Left lung (tissue), 10 donors: Measurements from ENCODE around the gene TRAPPC10. TPM values are rescaled to one million over a fixed set of nuclear protein-coding genes. Genes with fewer than 3 reads are reported as not detected.

Source experiments
- ATAC-seq: fragments of 200-7000 bp; cut with Tn5 transposase; one replicate; pipeline ENCODE4 v1.9.1; 2020; ENCODE audit warnings: moderate library complexity
- DNase-seq, 4 donors: peaks; one replicate each; pipeline ENCODE4 v3.0.0-alpha.2; 2013 to 2020
- H3K27ac ChIP-seq, 2 donors: fragments of 200-600 bp; sonication (generic) in 1 of 2; one replicate each; pipeline versions ENCODE4 v1.5.0 to v1.8.0; 2020 to 2021
- H3K27me3 ChIP-seq, 2 donors: fragments of 200-600 bp; sonication (generic) in 1 of 2; one replicate each; pipeline versions ENCODE4 v1.5.0 to v1.8.0; 2020 to 2021
- H3K36me3 ChIP-seq, 2 donors: fragments of 200-600 bp; sonication (generic) in 1 of 2; one replicate each; pipeline versions ENCODE4 v1.5.0 to v1.8.0; 2020 to 2021
- H3K4me1 ChIP-seq, 2 donors: fragments of 200-600 bp; one replicate each; pipeline ENCODE4 v1.8.0; 2021
- H3K4me3 ChIP-seq, 2 donors: fragments of 200-600 bp; sonication (generic) in 1 of 2; one replicate each; pipeline versions ENCODE4 v1.5.0 to v1.8.0; 2020 to 2021; ENCODE audit warnings: mild to moderate bottlenecking in 1 of 2
- H3K9me3 ChIP-seq, 2 donors: fragments of 200-600 bp; sonication (generic) in 1 of 2; one replicate each; pipeline versions ENCODE4 v1.5.0 to v1.8.0; 2020 to 2021
- intact Hi-C, 2 donors: fragments of 100-400 bp; cut with DNase I; formaldehyde crosslinking; loops; one replicate each; pipeline versions ENCODE4 v1.11.2 to v1.14.2; 2022
- polyA plus RNA-seq, 6 donors: library from polyadenylated mRNA; unstranded; fragments of 120-200 nt; gene quantifications; one replicate each; pipeline ENCODE4 v1.2.1, GENCODE V29; 2013; ENCODE audit not compliant: insufficient read length in 6 of 6
- total RNA-seq, 2 donors: library from RNA; stranded (reverse); fragmentation: NEBNext Ultra II Directional; extraction: Animal tissue kit (Norgen Biotek cat#: 25700); gene quantifications; one replicate each; pipeline ENCODE4 v1.2.1, GENCODE V29; 2021
- TF ChIP-seq, protein P1 (sequence below), 2 donors: fragments of 200-600 bp; sonication (generic) in 1 of 2; IDR thresholded peaks; one replicate each; pipeline versions ENCODE4 v1.5.0 to v1.8.0; 2021; ENCODE audit warnings: antibody characterized with exemption in 2 of 2
- donor health status: DM: no; HTN: yes; CAD: no.
- donor health status: DM: no; HTN: no; CAD: no.

The TRAPPC10 gene
- total and polyA plus RNA-seq, 8 donors, result 26.6 to 43.5 (median 29.1) TPM

GRCh38 chr21:44079446-44079845 lies 67.3 kb downstream of the TRAPPC10 start:
- ATAC-seq (peak; percentile 27), DNase-seq (no peak)
- Histone ChIP-seq H3K4me1 (peaks cover 0 to 17% of the 10 kb centered on the region in 2 donors), H3K9me3 (no peaks in the 10 kb centered on the region), H3K4me3 (no peak overlapping the region), H3K27me3 (no peaks in the 10 kb centered on the region), H3K36me3 (peaks cover 0 to 100% of the 10 kb centered on the region in 2 donors), H3K27ac (no peak overlapping the region)
- TF ChIP-seq, protein P1, sequence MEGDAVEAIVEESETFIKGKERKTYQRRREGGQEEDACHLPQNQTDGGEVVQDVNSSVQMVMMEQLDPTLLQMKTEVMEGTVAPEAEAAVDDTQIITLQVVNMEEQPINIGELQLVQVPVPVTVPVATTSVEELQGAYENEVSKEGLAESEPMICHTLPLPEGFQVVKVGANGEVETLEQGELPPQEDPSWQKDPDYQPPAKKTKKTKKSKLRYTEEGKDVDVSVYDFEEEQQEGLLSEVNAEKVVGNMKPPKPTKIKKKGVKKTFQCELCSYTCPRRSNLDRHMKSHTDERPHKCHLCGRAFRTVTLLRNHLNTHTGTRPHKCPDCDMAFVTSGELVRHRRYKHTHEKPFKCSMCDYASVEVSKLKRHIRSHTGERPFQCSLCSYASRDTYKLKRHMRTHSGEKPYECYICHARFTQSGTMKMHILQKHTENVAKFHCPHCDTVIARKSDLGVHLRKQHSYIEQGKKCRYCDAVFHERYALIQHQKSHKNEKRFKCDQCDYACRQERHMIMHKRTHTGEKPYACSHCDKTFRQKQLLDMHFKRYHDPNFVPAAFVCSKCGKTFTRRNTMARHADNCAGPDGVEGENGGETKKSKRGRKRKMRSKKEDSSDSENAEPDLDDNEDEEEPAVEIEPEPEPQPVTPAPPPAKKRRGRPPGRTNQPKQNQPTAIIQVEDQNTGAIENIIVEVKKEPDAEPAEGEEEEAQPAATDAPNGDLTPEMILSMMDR (IDR thresholded peaks at IDR 0.05), result no peak
- intact Hi-C loops, result no loop called here

- TF ChIP-seq, protein P1 (IDR thresholded peaks at IDR 0.05), result no peak
- ATAC-seq (peak; percentile 48), DNase-seq (no peak)
- H3K27ac ChIP-seq, result no peak overlapping the region
- H3K4me3 ChIP-seq, result no peak overlapping the region
- H3K9me3 ChIP-seq, result no peaks in the 10 kb centered on the region
- H3K36me3 ChIP-seq, result peaks cover 0 to 100% of the 10 kb centered on the region in 2 donors
- no peaks in the 10 kb centered on the region for H3K27me3 ChIP-seq
- peaks cover 0 to 21% of the 10 kb centered on the region in 2 donors for H3K4me1 ChIP-seq
- intact Hi-C loops, result no loop called here
Measured at GRCh38 chr21:44079846-44080245, 67.7 kb downstream of the TRAPPC10 start.

GRCh38 chr21:44082648-44083440 lies 70.7 kb downstream of the TRAPPC10 start:
- H3K4me1 ChIP-seq, result peaks cover 0 to 45% of the 10 kb centered on the region in 2 donors
- no peaks in the 10 kb centered on the region for H3K27me3 ChIP-seq
- peak overlapping the region; percentile 74 to 75 for H3K27ac ChIP-seq
- ATAC-seq, result peak; percentile 47
- intact Hi-C loops, result no loop called here
- TF ChIP-seq, protein P1 (IDR thresholded peaks at IDR 0.05), result no peak
- H3K4me3 ChIP-seq, result no peak overlapping the region
- peaks cover 0 to 99% of the 10 kb centered on the region in 2 donors for H3K36me3 ChIP-seq
- no peaks in the 10 kb centered on the region for H3K9me3 ChIP-seq
- peak in 2 of 4 donors; percentile 34 to 59 for DNase-seq

- Histone ChIP-seq H3K27me3 (no peaks in the 10 kb centered on the region), H3K36me3 (peaks cover 0 to 99% of the 10 kb centered on the region in 2 donors), H3K4me3 (no peak overlapping the region), H3K9me3 (no peaks in the 10 kb centered on the region), H3K4me1 (peaks cover 0 to 54% of the 10 kb centered on the region in 2 donors), H3K27ac (peak overlapping the region; percentile 74 to 75)
- DNase-seq (peak in 1 of 4 donors; percentile 54), ATAC-seq (peak; percentile 4)
- intact Hi-C loops, result no loop called here
- TF ChIP-seq, protein P1 (IDR thresholded peaks at IDR 0.05), result no peak
Measured at GRCh38 chr21:44083631-44084291, 71.7 kb downstream of the TRAPPC10 start.
